Dedifferentiated amniotic fluid mesenchymal stem cell (primary cell): ENCODE data around the gene GPR63.
A peak's percentile ranks its signal among the peaks of the same experiment; 100 is the strongest.
"Not testable (repeated sequence)": the region's sequence is repeated elsewhere in the genome, so short reads cannot be mapped to it uniquely, and the experiment has no call there.

Source experiments
- DNase-seq: peaks from one replicate; pipeline ENCODE4 v3.0.0-alpha.2; 2016; ENCODE audit errors: extremely low spot score

The GPR63 gene

GRCh38 chr6:96837081-96837971 is at the start of gene GPR63:
GPR63 (minus strand) TSS chr6:96837477; CDS start chr6:96799731, 37,746 bp downstream.
- DNase-seq, result peak; percentile 17

GRCh38 chr6:96886519-96886918 is 49.2 kb upstream of the GPR63 start:
- DNase-seq, result no peak

GRCh38 chr6:96885187-96885631 is 47.9 kb upstream of the GPR63 start:
- DNase-seq, result not testable (repeated sequence)

- no peak for DNase-seq
Measured at GRCh38 chr6:96878143-96878542, 40.9 kb upstream of the GPR63 start.

GRCh38 chr6:96876886-96877545 is 39.7 kb upstream of the GPR63 start:
- DNase-seq, result no peak

- DNase-seq, result no peak
Measured at GRCh38 chr6:96872976-96873375, 35.7 kb upstream of the GPR63 start.

GRCh38 chr6:96865055-96865405 is 27.8 kb upstream of the GPR63 start:
- no peak for DNase-seq

- DNase-seq, result no peak
Measured at GRCh38 chr6:96864216-96865054, 27.2 kb upstream of the GPR63 start.

- no peak for DNase-seq
Measured at GRCh38 chr6:96862560-96862959, 25.3 kb upstream of the GPR63 start.

GRCh38 chr6:96861588-96861987 is 24.3 kb upstream of the GPR63 start:
- no peak for DNase-seq

- no peak for DNase-seq
Measured at GRCh38 chr6:96856856-96857255, 19.6 kb upstream of the GPR63 start.

GRCh38 chr6:96853083-96853482 is 15.8 kb upstream of the GPR63 start:
- no peak for DNase-seq

- no peak for DNase-seq
Measured at GRCh38 chr6:96852605-96853004, 15.3 kb upstream of the GPR63 start.

- DNase-seq, result no peak
Measured at GRCh38 chr6:96851858-96852257, 14.6 kb upstream of the GPR63 start.

- no peak for DNase-seq
Measured at GRCh38 chr6:96849615-96850014, 12.3 kb upstream of the GPR63 start.

GRCh38 chr6:96844530-96844929 is 7.3 kb upstream of the GPR63 start:
- DNase-seq, result no peak

GRCh38 chr6:96841345-96841744 is 4.1 kb upstream of the GPR63 start:
- DNase-seq, result no peak

GRCh38 chr6:96836631-96837080 is 621 bp downstream of the GPR63 start:
- no peak for DNase-seq

- no peak for DNase-seq
Measured at GRCh38 chr6:96834070-96834469, 3.2 kb downstream of the GPR63 start.

- no peak for DNase-seq
Measured at GRCh38 chr6:96832780-96833179, 4.5 kb downstream of the GPR63 start.

GRCh38 chr6:96826865-96827264 is 10.4 kb downstream of the GPR63 start:
- DNase-seq, result no peak

- DNase-seq, result no peak
Measured at GRCh38 chr6:96823743-96824142, 13.5 kb downstream of the GPR63 start.
